Effector memory CD4-positive, alpha-beta T cell (primary cell): Measurements from ENCODE around the gene ROM1.
A peak's percentile ranks its signal among the peaks of the same experiment; 100 is the strongest.
"Not testable (repeated sequence)": the region's sequence is repeated elsewhere in the genome, so short reads cannot be mapped to it uniquely, and the experiment has no call there.

Experiments used
- DNase-seq, 3 donors: peaks; one replicate each; pipeline ENCODE4 v3.0.0-alpha.2; 2020
- H3K27ac ChIP-seq: 2 replicates; pipeline ENCODE4 v1.7.0; 2013; ENCODE audit warnings: mild to moderate bottlenecking, low read length, moderate library complexity; ENCODE audit not compliant: insufficient read depth, poor library complexity, severe bottlenecking
- H3K27me3 ChIP-seq: replicated peaks from 2 replicates; pipeline ENCODE4 v1.7.0; 2013; ENCODE audit warnings: mild to moderate bottlenecking, low read length; ENCODE audit not compliant: insufficient read depth, control insufficient read depth, poor library complexity, severe bottlenecking
- H3K36me3 ChIP-seq: 2 replicates; pipeline ENCODE4 v1.7.0; 2013; ENCODE audit warnings: mild to moderate bottlenecking, low read length, moderate library complexity; ENCODE audit not compliant: control insufficient read depth, insufficient read depth
- H3K4me1 ChIP-seq: 2 replicates; pipeline ENCODE4 v1.7.0; 2013; ENCODE audit warnings: low read length, mild to moderate bottlenecking; ENCODE audit not compliant: control insufficient read depth, insufficient read depth, poor library complexity, severe bottlenecking
- H3K4me3 ChIP-seq: 2 replicates; pipeline ENCODE4 v1.7.0; 2013; ENCODE audit warnings: low read length, low read depth, mild to moderate bottlenecking; ENCODE audit not compliant: insufficient read depth, poor library complexity, severe bottlenecking
- H3K9me3 ChIP-seq: 2 replicates; pipeline ENCODE4 v1.7.0; 2013; ENCODE audit warnings: mild to moderate bottlenecking, low read length, moderate library complexity; ENCODE audit not compliant: control insufficient read depth

Gene ROM1

GRCh38 chr11:62648185-62648966 is 35.3 kb downstream of the ROM1 start:
- Histone ChIP-seq H3K27ac (no peak overlapping the region), H3K9me3 (no peaks in the 10 kb centered on the region), H3K27me3 (no peaks in the 10 kb centered on the region), H3K4me3 (no peak overlapping the region), H3K36me3 (peaks cover 15% of the 10 kb centered on the region), H3K4me1 (peaks cover 12% of the 10 kb centered on the region)
- DNase-seq = no peak

- DNase-seq = no peak
- Histone ChIP-seq H3K27me3 (no peaks in the 10 kb centered on the region), H3K4me3 (no peak overlapping the region), H3K9me3 (no peaks in the 10 kb centered on the region), H3K36me3 (peaks cover 15% of the 10 kb centered on the region), H3K4me1 (peaks cover 12% of the 10 kb centered on the region), H3K27ac (no peak overlapping the region)
Observed at GRCh38 chr11:62648967-62649364, 35.9 kb downstream of the ROM1 start.

GRCh38 chr11:62649486-62649885 is 36.4 kb downstream of the ROM1 start:
- Histone ChIP-seq H3K27me3 (no peaks in the 10 kb centered on the region), H3K4me3 (no peak overlapping the region), H3K4me1 (peaks cover 12% of the 10 kb centered on the region), H3K27ac (no peak overlapping the region), H3K9me3 (no peaks in the 10 kb centered on the region), H3K36me3 (peaks cover 13% of the 10 kb centered on the region)
- DNase-seq = no peak

GRCh38 chr11:62650283-62650682 is 37.2 kb downstream of the ROM1 start:
- H3K4me1 ChIP-seq, H3K9me3 ChIP-seq, H3K27ac ChIP-seq, H3K27me3 ChIP-seq, DNase-seq, H3K4me3 ChIP-seq: not testable (repeated sequence)
- peaks cover 12% of the 10 kb centered on the region for H3K36me3 ChIP-seq

DNA sequence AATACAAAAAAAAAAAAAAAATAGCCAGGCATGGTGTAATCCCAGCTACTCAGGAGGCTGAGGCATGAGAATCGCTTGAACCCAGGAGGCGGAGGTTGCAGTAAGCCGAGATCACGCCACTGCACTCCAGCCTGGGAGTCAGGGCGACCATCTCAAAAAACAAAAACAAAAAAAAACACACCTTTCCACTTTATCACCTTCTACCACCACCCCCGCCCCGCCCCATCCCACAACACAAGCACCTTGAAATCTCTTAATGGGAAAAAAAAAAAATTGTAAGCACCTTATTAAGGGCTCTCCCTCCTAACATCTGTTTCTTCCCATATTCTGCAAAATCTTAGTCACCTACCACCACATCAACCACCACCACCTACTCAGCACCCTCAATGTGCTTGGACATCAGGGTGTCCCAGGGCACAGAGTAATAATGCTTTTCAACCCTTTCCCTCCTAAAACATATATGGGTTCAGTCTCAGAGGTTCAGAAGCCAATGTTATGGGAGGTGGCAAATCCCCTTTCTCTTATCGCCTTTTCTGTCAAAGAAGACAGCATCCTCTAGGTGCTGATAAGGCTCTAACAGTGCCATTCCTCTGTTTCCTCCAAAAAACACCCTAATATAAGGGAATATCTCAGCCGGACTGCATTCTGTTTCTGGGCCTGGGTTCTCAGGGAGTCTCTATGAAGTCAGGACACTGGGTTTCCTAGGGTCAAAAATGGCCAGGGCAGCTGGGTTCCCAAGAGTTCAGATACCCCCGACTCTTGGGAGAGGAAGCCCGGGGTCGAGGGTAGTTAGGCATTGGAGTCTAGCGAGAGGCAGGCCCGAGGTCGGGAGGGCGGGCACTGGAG is 39.3 kb downstream of the ROM1 start:
- no peaks in the 10 kb centered on the region for H3K9me3 ChIP-seq
- peaks cover 4% of the 10 kb centered on the region for H3K4me1 ChIP-seq
- DNase-seq = peak in 2 of 3 donors; percentile 55 to 60
- H3K27ac ChIP-seq = peak overlapping the region; percentile 93
- no peaks in the 10 kb centered on the region for H3K27me3 ChIP-seq
- peaks cover 12% of the 10 kb centered on the region for H3K36me3 ChIP-seq
- peak overlapping the region; percentile 91 for H3K4me3 ChIP-seq

- H3K4me1 ChIP-seq = peaks cover 4% of the 10 kb centered on the region
- H3K36me3 ChIP-seq = peaks cover 5% of the 10 kb centered on the region
- no peaks in the 10 kb centered on the region for H3K9me3 ChIP-seq
- H3K4me3 ChIP-seq = no peak overlapping the region
- no peaks in the 10 kb centered on the region for H3K27me3 ChIP-seq
- DNase-seq = no peak
- no peak overlapping the region for H3K27ac ChIP-seq
Observed at GRCh38 chr11:62654297-62654696, 41.2 kb downstream of the ROM1 start.

DNA sequence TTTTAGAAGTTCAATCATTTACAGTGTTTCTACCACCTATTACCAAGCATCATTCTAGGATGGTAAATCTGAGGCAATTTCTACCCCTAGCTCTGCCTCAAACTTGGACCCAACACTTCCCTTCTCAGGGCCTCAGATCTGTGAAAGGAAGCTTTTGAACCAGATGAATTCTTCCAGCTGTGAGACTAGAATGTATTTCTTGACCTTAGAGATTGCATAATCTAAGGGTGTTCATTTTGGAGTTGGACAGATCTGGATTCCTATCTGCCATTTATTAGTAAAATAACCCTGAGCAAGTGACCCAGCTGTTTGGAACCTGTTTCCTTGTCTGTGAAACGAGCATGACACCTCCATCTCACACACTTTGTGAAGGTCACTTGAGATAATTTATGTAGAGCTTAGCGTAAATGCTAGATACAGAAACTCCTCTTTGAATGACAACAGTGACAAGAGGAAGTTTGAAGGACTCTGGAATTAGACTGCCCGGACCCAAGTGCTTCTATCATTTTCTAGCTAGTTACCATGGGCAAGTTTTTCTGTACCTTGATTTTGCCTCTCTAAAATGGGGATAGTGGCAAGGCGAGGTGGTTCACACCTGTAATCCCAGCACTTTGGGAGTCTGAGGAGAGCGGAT is 43.9 kb downstream of the ROM1 start:
- Histone ChIP-seq H3K4me1 (peaks cover under 1% of the 10 kb centered on the region), H3K36me3 (no peaks in the 10 kb centered on the region), H3K27ac (no peak overlapping the region), H3K27me3 (no peaks in the 10 kb centered on the region), H3K4me3 (no peak overlapping the region), H3K9me3 (no peaks in the 10 kb centered on the region)
- no peak for DNase-seq

- Histone ChIP-seq H3K36me3 (peaks cover 22% of the 10 kb centered on the region), H3K27ac (peak overlapping the region; percentile 68), H3K4me3 (peak overlapping the region; percentile 75), H3K4me1 (peaks cover 20% of the 10 kb centered on the region), H3K27me3 (no peaks in the 10 kb centered on the region), H3K9me3 (no peaks in the 10 kb centered on the region)
- peak in 2 of 3 donors; percentile 20 to 34 for DNase-seq
Observed at GRCh38 chr11:62664405-62665074, 51.5 kb downstream of the ROM1 start.
